Sigmoid colon (tissue), 7 donors: Measurements from ENCODE around the gene RGS21. TPM values are rescaled to one million over a fixed set of nuclear protein-coding genes. Genes with fewer than 3 reads are reported as not detected.

Experiments used
- DNase-seq: peaks from one replicate; pipeline ENCODE4 v3.0.0-alpha.2; 2019
- H3K27ac ChIP-seq, 4 donors: fragments of 200-600 bp; sonication (generic); one replicate each; pipeline ENCODE4 v1.5.1; 2016 to 2019; ENCODE audit warnings: mild to moderate bottlenecking in 1 of 4
- H3K27me3 ChIP-seq, 3 donors: fragments of 200-600 bp; sonication (generic); one replicate each; pipeline ENCODE4 v1.5.1; 2019; ENCODE audit warnings: mild to moderate bottlenecking in 1 of 3
- H3K36me3 ChIP-seq, 4 donors: fragments of 200-600 bp; sonication (generic); one replicate each; pipeline ENCODE4 v1.5.1; 2016 to 2019
- H3K4me1 ChIP-seq, 4 donors: fragments of 200-600 bp; sonication (generic); one replicate each; pipeline ENCODE4 v1.5.1; 2017 to 2019
- H3K4me3 ChIP-seq, 4 donors: fragments of 200-600 bp; sonication (generic); one replicate each; pipeline ENCODE4 v1.5.1; 2017 to 2019; ENCODE audit warnings: mild to moderate bottlenecking in 2 of 4, moderate library complexity in 1 of 4
- H3K9me3 ChIP-seq, 4 donors: fragments of 200-600 bp in 3 of 4; sonication (generic) in 3 of 4; one replicate each; pipeline versions ENCODE4 v1.5.1 to v1.6.1; 2013 to 2019
- EP300 ChIP-seq, 4 donors: sonication (generic); formaldehyde crosslinking; IDR thresholded peaks; one replicate each; pipeline ENCODE4 v1.6.1; 2017; ENCODE audit warnings: antibody characterized with exemption in 4 of 4
- POLR2A ChIP-seq, 2 donors: fragments of 450-650 bp; IDR thresholded peaks; one replicate each; pipeline ENCODE4 v1.6.1; 2016; ENCODE audit warnings: antibody characterized with exemption in 2 of 2, mild to moderate bottlenecking in 2 of 2, moderate library complexity in 2 of 2
- POLR2AphosphoS5 ChIP-seq, 4 donors: sonication (generic); formaldehyde crosslinking; IDR thresholded peaks; one replicate each; pipeline ENCODE4 v1.6.1; 2017; ENCODE audit warnings: antibody characterized with exemption in 4 of 4
- WGBS, 2 donors: extraction: QIAGEN DNeasy Blood & Tissue Kit; methylation state at CpG; one replicate each; pipeline ENCODE4 v1.1.7; 2013; 5-methylcytosine and 5-hydroxymethylcytosine counted together
- intact Hi-C: fragments of 100-400 bp; cut with DNase I; formaldehyde crosslinking; loops from one replicate; pipeline ENCODE4 v1.15.1; 2023
- polyA plus RNA-seq, 3 donors: library from polyadenylated mRNA; stranded (reverse); fragments of 200-250 nt; gene quantifications; one replicate each; pipeline ENCODE4 v1.2.3, GENCODE V29; 2013
- total RNA-seq, 4 donors: library from RNA; depleted of rRNA; stranded (reverse); fragments of >200 nt; gene quantifications; one replicate each; pipeline ENCODE4 v1.1.0, GENCODE V29; 2016
- TF ChIP-seq, protein P1 (sequence below), 4 experiments: fragments of 450-650 bp in 3 of 4; fragments of 200-600 bp in 1 of 4; IDR thresholded peaks; one replicate each; pipeline ENCODE4 v1.5.1; 2016 to 2019; ENCODE audit warnings: antibody characterized with exemption in 4 of 4, mild to moderate bottlenecking in 3 of 4, moderate library complexity in 2 of 4
- donor health status: healthy with polysubstance abuse.
- donor health status: Bipolar disorder and iron deficiency.
- donor health status: healthy.

Gene RGS21
- total and polyA plus RNA-seq, 7 donors: not detected

DNA sequence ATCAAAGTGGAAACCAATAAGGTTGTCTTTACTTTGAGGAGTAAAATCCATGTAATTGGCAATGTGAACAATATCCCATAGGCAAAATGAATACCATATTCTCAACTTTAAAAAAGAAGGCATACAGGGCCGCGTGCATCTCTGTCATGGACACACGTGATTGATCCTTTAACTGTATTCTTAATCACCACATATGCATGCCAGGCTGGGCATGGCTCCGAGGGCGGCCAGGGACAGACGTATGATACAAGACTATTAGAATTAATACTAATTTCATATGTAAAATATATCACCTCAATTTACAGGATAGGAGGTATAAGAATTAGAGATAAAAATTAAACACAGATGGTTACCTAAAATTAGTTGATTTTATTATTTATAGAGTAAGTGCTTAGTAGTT, 11.2 kb downstream of the RGS21 start:
- H3K4me1 ChIP-seq: no peaks in the 10 kb centered on the region
- H3K36me3 ChIP-seq: no peaks in the 10 kb centered on the region
- H3K27ac ChIP-seq: no peak overlapping the region
- H3K4me3 ChIP-seq: no peak overlapping the region
- intact Hi-C loops: no loop called here
- TF ChIP-seq POLR2A (IDR thresholded peaks at IDR 0.05) (no peak), EP300 (IDR thresholded peaks at IDR 0.05) (no peak), POLR2AphosphoS5 (IDR thresholded peaks at IDR 0.05) (no peak)
- TF ChIP-seq, protein P1, sequence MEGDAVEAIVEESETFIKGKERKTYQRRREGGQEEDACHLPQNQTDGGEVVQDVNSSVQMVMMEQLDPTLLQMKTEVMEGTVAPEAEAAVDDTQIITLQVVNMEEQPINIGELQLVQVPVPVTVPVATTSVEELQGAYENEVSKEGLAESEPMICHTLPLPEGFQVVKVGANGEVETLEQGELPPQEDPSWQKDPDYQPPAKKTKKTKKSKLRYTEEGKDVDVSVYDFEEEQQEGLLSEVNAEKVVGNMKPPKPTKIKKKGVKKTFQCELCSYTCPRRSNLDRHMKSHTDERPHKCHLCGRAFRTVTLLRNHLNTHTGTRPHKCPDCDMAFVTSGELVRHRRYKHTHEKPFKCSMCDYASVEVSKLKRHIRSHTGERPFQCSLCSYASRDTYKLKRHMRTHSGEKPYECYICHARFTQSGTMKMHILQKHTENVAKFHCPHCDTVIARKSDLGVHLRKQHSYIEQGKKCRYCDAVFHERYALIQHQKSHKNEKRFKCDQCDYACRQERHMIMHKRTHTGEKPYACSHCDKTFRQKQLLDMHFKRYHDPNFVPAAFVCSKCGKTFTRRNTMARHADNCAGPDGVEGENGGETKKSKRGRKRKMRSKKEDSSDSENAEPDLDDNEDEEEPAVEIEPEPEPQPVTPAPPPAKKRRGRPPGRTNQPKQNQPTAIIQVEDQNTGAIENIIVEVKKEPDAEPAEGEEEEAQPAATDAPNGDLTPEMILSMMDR (IDR thresholded peaks at IDR 0.05): no peak
- 93 to 95% methylated on average over 6 of the region's 6 CpGs for WGBS, 2 donors
- H3K27me3 ChIP-seq: no peaks in the 10 kb centered on the region
- no peak for DNase-seq
- H3K9me3 ChIP-seq: no peaks in the 10 kb centered on the region

DNA sequence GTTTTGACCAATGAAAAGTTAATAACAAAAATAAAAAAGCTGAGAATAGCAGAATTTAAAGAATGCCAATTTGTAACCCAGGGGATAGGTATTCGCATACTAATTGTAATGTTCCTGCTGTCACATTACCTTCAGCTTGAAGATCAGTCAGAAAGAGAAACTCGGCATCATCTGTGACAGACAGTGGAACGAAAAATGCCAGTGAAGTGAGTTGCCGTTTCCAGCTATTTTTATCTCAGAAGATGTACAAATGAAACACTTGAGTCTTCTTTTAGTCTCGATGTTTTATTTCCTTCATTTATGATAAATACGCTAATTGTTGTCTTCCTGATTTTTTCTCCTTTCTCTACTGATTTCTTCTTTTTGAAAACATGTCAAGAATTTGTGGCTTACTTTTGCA, 26.1 kb downstream of the RGS21 start:
- WGBS, 2 donors: 80 to 87% methylated on average over 6 of the region's 6 CpGs

DNA sequence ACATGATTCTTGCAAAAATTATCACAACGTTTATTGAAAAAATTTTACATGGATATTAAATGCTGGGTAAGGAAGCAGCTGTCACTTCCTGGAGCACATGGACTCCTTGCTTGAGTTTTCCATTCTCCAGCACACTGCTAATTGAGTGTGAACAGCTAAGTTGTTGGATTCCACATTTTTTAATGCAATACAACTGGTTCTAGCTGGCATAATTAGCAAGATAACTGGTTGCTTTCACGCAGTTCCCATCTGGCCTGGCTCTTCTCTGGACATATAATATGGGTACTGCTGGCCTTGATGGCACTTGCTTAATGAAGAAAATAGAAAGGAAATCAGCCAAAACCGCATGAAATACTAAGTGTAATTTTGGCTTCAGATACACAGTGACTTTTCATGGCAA, 26.6 kb downstream of the RGS21 start:
- Histone ChIP-seq H3K4me1 (no peaks in the 10 kb centered on the region), H3K27me3 (no peaks in the 10 kb centered on the region), H3K9me3 (no peaks in the 10 kb centered on the region), H3K27ac (no peak overlapping the region), H3K36me3 (no peaks in the 10 kb centered on the region), H3K4me3 (no peak overlapping the region)
- intact Hi-C loops: no loop called here
- TF ChIP-seq POLR2AphosphoS5 (IDR thresholded peaks at IDR 0.05) (no peak), POLR2A (IDR thresholded peaks at IDR 0.05) (no peak), EP300 (IDR thresholded peaks at IDR 0.05) (no peak)
- TF ChIP-seq, protein P1 (IDR thresholded peaks at IDR 0.05): no peak
- DNase-seq: no peak
- WGBS, 2 donors: 71 to 76% methylated on average over 3 of the region's 3 CpGs

More for the DNA sequence above, 26.1 kb downstream of the RGS21 start:
- intact Hi-C loops: no loop called here
- no peak overlapping the region for H3K4me3 ChIP-seq
- TF ChIP-seq POLR2AphosphoS5 (IDR thresholded peaks at IDR 0.05) (no peak), POLR2A (IDR thresholded peaks at IDR 0.05) (no peak), EP300 (IDR thresholded peaks at IDR 0.05) (no peak)
- TF ChIP-seq, protein P1 (IDR thresholded peaks at IDR 0.05): no peak
- no peaks in the 10 kb centered on the region for H3K27me3 ChIP-seq
- DNase-seq: no peak
- H3K9me3 ChIP-seq: no peaks in the 10 kb centered on the region
- H3K27ac ChIP-seq: no peak overlapping the region
- no peaks in the 10 kb centered on the region for H3K4me1 ChIP-seq
- H3K36me3 ChIP-seq: no peaks in the 10 kb centered on the region

DNA sequence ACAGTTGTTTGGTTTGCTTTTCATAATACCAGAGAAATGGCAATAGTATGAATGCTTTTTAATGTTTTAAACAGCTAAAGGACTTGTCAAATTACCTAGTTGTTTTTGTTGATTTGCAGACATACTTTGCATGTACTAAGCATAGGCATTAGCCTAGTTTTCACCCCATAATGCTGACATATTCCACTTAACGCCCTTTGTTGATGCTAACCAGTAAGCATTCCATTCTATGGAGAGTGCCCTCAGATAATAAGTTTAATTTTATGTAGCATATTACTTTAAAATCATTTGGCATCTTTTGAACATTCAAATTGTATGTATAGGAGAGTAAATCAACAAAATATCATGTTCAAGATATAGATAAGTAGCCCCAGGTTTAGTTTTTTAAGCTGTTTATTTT, 32.5 kb downstream of the RGS21 start:
- 76 to 78% methylated on average over 1 of the region's 1 CpG for WGBS, 2 donors
- DNase-seq: no peak
- Histone ChIP-seq H3K4me3 (no peak overlapping the region), H3K36me3 (no peaks in the 10 kb centered on the region), H3K27ac (no peak overlapping the region), H3K9me3 (no peaks in the 10 kb centered on the region), H3K27me3 (no peaks in the 10 kb centered on the region), H3K4me1 (no peaks in the 10 kb centered on the region)
- TF ChIP-seq POLR2AphosphoS5 (IDR thresholded peaks at IDR 0.05) (no peak), POLR2A (IDR thresholded peaks at IDR 0.05) (no peak), EP300 (IDR thresholded peaks at IDR 0.05) (no peak)
- TF ChIP-seq, protein P1 (IDR thresholded peaks at IDR 0.05): no peak
- intact Hi-C loops: no loop called here

DNA sequence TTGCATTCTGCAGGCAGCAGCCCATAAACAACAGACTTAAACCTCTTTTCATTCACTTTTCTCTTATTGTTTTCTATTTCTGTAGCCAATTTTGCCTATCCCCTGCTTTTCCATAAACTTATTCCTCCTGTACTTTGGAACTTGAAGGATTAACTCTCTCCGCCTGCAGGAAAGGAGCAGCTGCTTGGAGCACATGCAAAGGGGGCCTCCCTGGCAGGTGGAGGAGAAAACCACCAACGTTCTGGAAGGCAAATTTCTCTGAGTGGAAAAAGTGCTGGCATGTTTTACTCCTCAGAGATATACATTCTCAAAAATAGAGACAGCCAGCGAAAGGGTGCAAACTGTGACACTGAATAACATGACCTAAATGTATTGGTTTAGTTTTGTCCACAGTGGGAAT, 33.6 kb downstream of the RGS21 start:
- Histone ChIP-seq H3K9me3 (no peaks in the 10 kb centered on the region), H3K4me1 (no peaks in the 10 kb centered on the region), H3K27ac (no peak overlapping the region), H3K36me3 (no peaks in the 10 kb centered on the region), H3K27me3 (no peaks in the 10 kb centered on the region), H3K4me3 (no peak overlapping the region)
- 47 to 65% methylated on average over 3 of the region's 3 CpGs for WGBS, 2 donors
- no peak for DNase-seq
- intact Hi-C loops: no loop called here
- TF ChIP-seq POLR2AphosphoS5 (IDR thresholded peaks at IDR 0.05) (no peak), EP300 (IDR thresholded peaks at IDR 0.05) (no peak), POLR2A (IDR thresholded peaks at IDR 0.05) (no peak)
- TF ChIP-seq, protein P1 (IDR thresholded peaks at IDR 0.05): no peak
